ENCODE data around the gene SPSB2. TPM values are rescaled to one million over a fixed set of nuclear protein-coding genes. Genes with fewer than 3 reads are reported as not detected.

SPSB2 gene
- total and polyA plus RNA-seq, 9 of the 15 experiments (the other 6 are each of a cell fraction or from before 2014, with no cell fraction given) = 0.10 to 10.6 (median 1.9) TPM

- no peak for TF ChIP-seq ZC3H11A (IDR thresholded peaks at IDR 0.05; ENCODE audit: low read depth, low read length)
- TF ChIP-seq MYNN (IDR thresholded peaks at IDR 0.05) = no peak
- no peak for TF ChIP-seq MYNN (CRISPR knock-in tag; IDR thresholded peaks at IDR 0.05)
- TF ChIP-seq, protein P1, sequence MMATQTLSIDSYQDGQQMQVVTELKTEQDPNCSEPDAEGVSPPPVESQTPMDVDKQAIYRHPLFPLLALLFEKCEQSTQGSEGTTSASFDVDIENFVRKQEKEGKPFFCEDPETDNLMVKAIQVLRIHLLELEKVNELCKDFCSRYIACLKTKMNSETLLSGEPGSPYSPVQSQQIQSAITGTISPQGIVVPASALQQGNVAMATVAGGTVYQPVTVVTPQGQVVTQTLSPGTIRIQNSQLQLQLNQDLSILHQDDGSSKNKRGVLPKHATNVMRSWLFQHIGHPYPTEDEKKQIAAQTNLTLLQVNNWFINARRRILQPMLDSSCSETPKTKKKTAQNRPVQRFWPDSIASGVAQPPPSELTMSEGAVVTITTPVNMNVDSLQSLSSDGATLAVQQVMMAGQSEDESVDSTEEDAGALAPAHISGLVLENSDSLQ (IDR thresholded peaks at IDR 0.05) = no peak
- TF ChIP-seq ZNF449 (CRISPR knock-in tag; IDR thresholded peaks at IDR 0.05) = no peak
- TF ChIP-seq ZSCAN32 (CRISPR knock-in tag; IDR thresholded peaks at IDR 0.05) = no peak
- no peak for TF ChIP-seq ARID3B (CRISPR knock-in tag; IDR thresholded peaks at IDR 0.05; ENCODE audit: borderline replicate concordance)
- TF ChIP-seq DDX20 (tag; IDR thresholded peaks at IDR 0.05; ENCODE audit: low read depth) = no peak
- no peak for TF ChIP-seq ZNF561 (CRISPR knock-in tag; conservative IDR thresholded peaks at IDR 0.05)
- TF ChIP-seq, protein P2, sequence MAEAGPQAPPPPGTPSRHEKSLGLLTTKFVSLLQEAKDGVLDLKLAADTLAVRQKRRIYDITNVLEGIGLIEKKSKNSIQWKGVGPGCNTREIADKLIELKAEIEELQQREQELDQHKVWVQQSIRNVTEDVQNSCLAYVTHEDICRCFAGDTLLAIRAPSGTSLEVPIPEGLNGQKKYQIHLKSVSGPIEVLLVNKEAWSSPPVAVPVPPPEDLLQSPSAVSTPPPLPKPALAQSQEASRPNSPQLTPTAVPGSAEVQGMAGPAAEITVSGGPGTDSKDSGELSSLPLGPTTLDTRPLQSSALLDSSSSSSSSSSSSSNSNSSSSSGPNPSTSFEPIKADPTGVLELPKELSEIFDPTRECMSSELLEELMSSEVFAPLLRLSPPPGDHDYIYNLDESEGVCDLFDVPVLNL (CRISPR knock-in tag; IDR thresholded peaks at IDR 0.05; ENCODE audit: low read depth) = no peak
- TF ChIP-seq MEIS2 (IDR thresholded peaks at IDR 0.05; ENCODE audit: partially characterized antibody) = no peak
- TF ChIP-seq, protein P3, sequence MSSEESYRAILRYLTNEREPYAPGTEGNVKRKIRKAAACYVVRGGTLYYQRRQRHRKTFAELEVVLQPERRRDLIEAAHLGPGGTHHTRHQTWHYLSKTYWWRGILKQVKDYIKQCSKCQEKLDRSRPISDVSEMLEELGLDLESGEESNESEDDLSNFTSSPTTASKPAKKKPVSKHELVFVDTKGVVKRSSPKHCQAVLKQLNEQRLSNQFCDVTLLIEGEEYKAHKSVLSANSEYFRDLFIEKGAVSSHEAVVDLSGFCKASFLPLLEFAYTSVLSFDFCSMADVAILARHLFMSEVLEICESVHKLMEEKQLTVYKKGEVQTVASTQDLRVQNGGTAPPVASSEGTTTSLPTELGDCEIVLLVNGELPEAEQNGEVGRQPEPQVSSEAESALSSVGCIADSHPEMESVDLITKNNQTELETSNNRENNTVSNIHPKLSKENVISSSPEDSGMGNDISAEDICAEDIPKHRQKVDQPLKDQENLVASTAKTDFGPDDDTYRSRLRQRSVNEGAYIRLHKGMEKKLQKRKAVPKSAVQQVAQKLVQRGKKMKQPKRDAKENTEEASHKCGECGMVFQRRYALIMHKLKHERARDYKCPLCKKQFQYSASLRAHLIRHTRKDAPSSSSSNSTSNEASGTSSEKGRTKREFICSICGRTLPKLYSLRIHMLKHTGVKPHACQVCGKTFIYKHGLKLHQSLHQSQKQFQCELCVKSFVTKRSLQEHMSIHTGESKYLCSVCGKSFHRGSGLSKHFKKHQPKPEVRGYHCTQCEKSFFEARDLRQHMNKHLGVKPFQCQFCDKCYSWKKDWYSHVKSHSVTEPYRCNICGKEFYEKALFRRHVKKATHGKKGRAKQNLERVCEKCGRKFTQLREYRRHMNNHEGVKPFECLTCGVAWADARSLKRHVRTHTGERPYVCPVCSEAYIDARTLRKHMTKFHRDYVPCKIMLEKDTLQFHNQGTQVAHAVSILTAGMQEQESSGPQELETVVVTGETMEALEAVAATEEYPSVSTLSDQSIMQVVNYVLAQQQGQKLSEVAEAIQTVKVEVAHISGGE (CRISPR knock-in tag; IDR thresholded peaks at IDR 0.05) = no peak
These were observed 29.8 kb downstream of the SPSB2 start (continued) for GRCh38 chr12:6843118-6843902.

Data from K562 (cell line).